GM19239 (cell line): Measurements from ENCODE around the gene SLC37A4.
A peak's percentile ranks its signal among the peaks of the same experiment; 100 is the strongest.
"Not testable (repeated sequence)": the region's sequence is repeated elsewhere in the genome, so short reads cannot be mapped to it uniquely, and the experiment has no call there.

Source experiments
- DNase-seq: peaks from one replicate; pipeline ENCODE4 v3.0.0; 2011; ENCODE audit warnings: low spot score; ENCODE audit not compliant: insufficient read length
- FAIRE-seq: peaks from 2 replicates; lab custom pipeline; 2011; peaks lifted over from hg19 to GRCh38; lab: Jason Lieb, UNC

SLC37A4 gene

GRCh38 chr11:119044708-119045107, 14.0 kb upstream of the SLC37A4 start:
- DNase-seq = no peak
- FAIRE-seq = no peak

GRCh38 chr11:119042927-119043326, 12.2 kb upstream of the SLC37A4 start:
- DNase-seq (no peak), FAIRE-seq (no peak)

DNA sequence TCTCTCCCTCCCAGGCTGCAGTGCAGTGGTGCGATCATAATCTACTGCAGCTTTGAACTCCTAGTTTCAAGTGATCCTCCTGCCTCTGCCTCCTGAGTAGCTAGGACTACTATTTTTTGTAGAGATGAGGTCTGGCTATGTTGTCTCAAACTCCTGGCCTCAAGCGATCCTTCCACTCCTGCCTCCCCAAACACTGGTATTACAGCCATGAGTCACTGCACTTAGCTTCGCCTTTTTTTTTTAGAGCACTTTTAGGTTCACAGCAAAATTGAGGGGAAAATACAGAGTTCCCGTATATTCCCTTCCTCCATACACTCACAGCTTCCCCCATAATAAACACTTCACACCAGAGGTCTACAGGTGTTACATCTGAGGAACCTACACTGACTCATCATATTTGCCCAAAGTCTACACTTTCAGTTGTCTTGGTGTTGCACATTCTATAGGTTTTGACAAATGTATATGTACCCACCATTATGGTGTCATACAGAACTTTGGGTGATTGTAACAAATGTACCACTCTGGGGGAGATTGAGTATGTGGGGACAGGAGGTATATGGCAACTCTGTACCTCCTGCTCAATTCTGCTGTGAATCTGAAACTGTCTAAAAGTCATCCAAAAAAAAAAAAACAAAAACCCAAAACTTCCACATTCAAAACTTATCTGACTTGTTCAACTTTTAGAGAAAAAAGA, 11.3 kb upstream of the SLC37A4 start:
- DNase-seq (no peak), FAIRE-seq (no peak)

DNA sequence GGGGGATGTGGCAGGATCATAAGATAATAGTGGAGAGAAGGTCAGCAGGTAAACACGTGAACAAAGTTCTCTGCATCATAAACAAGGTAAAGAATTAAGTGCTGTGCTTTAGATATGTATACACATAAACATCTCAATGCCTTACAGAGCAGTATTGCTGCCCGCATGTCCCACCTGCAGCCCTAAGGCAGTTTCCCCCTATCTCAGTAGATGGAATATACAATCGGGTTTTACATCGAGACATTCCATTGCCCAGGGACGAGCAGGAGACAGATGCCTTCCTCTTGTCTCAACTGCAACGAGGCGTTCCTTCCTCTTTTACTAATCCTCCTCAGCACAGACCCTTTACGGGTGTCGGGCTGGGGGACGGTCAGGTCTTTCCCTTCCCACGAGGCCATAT, 8.8 kb upstream of the SLC37A4 start:
- not testable (repeated sequence) for FAIRE-seq, DNase-seq

DNA sequence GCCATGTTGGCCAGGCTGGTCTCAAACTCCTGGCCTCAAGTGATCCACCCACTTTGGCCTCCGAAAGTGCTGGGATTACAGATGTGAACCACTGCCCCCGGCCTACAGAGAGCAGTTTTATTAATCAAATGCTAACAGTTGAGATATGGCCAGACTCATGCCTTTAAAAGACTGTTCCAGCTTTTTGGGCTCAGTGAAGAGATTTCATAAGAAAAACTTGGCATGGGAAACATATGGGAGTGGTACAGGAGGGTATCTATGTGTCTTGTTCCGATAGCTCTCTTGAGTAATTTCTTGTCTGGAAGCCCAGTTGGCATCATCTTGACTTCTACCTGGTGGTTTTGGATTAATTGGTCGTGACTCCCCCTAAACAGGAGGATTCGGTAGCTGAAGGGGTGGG, 8.2 kb upstream of the SLC37A4 start:
- no peak for FAIRE-seq

DNA sequence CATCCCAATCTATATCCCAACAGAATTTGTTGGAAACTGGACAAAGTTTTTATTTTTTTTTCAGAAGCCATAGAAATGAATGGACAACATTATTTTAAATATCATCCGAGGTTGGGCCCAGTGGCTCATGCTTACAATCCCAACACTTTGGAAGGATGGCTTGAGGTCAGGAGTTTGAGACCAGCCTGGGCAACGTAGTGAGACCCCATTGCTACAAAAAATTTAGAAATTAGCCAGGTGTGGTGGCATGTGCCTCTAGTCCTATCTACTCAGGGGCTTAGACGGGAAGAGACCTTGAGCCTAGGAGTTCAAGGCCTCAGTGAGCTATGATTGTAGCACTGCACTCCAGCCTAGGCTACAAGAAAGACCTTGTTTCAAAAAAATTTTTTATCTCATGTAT, 4.1 kb upstream of the SLC37A4 start:
- no peak for FAIRE-seq

More for the DNA sequence above, 8.2 kb upstream of the SLC37A4 start:
- no peak for DNase-seq

DNA sequence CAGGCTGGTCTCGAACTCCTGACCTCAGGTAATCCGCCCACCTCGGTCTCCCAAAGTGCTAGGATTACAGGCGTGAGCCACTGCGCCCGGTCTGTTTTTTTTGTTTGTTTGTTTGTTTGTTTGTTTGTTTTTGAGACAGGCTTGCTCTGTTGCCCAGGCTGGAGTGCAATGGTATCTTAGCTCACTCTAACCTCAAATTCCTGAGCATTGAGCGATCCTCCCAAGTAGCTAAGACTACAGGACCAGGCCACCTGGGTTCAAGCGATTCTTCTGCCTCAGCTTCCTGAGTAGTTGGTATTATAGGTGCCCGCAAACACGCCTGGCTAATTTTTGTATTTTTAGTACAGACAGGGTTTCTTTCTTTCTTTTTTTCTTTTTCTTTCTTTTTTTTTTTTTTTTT, 2.7 kb upstream of the SLC37A4 start:
- DNase-seq, FAIRE-seq: not testable (repeated sequence)

More for the DNA sequence above, 4.1 kb upstream of the SLC37A4 start:
- no peak for DNase-seq

GRCh38 chr11:119031912-119032280, 1.2 kb upstream of the SLC37A4 start:
- FAIRE-seq = no peak
- DNase-seq = no peak

- no peak for DNase-seq
- FAIRE-seq = peak; percentile 31
Measured at GRCh38 chr11:119030029-119030328, 698 bp downstream of the SLC37A4 start.

DNA sequence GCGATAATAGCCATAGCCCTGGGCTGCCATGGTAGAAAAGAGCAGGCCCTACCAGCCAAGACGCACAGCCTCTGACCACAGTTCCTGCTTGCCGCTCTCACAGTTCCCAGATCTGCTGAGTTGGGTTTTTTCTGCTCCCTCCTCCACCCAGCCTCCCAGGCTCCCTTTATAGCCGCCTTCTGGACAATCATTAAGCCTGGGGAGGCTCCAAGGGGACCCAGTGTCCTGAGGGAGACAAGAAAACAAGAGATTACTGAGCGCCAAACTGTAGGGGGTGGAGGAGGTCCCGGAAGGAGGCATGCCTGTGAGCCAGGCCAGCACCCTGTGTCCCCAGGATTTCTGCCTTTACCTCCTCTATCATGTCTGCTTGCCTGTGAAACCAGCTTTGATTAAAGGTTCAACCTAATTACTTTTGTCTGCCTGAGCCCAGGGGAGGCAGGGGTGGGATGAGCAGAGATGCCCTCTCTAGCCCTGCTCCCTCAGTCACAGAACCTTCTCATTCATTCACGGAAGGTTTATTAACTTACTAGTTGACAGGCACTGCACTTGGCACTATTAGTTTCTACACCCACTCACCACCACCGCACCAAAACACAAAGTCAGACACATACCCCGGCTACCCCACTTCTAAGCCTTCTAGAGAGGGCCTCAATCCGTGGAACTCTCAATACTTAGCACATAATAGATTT, 1.2 kb downstream of the SLC37A4 start:
- DNase-seq (no peak), FAIRE-seq (peak; percentile 21)

- DNase-seq (no peak), FAIRE-seq (no peak)
Measured at GRCh38 chr11:119029069-119029339, 1.7 kb downstream of the SLC37A4 start.

GRCh38 chr11:119028346-119029068, 2.2 kb downstream of the SLC37A4 start:
- FAIRE-seq (no peak), DNase-seq (no peak)

DNA sequence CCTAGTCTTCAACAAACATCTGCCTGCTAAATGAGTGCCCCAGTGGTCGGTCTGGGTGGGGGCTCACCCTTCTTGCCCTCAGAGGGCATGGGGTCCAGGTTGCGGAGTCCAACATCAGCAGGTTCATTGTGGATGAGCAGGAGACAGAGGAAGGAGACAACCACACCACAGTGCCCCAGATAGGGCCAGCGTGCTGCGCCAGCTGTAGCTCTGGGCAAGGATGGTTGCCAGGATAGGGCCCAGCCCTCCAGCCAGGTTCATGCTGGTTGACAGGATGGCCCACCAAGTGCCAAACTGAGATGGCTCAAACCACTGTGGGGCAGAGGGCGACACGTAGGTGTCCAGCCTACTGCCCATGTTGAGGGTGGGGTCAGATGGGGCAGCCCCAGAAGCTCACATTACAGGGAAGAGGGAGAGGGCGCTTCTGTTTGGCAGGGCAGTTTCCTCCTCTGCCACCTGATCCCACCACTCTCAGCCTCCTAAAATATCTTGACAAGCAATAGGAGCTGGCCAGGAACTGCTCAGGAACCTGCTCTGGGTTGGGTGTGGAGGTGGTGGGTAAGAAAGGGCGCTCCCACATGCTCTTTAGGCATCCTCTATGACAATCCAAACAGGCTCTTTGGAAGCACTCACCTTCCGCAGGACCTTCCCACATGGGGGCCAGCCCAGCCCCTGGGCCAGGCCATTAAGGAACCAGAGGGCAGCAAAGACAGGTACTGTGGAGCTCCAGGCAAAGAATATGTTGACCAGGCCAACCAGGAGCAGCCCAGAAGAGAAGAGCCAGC, 2.9 kb downstream of the SLC37A4 start:
- DNase-seq (no peak), FAIRE-seq (no peak)

- FAIRE-seq (no peak), DNase-seq (no peak)
Measured at GRCh38 chr11:119026970-119027369, 3.7 kb downstream of the SLC37A4 start.

- DNase-seq (no peak), FAIRE-seq (no peak)
Measured at GRCh38 chr11:119025978-119026766, 4.5 kb downstream of the SLC37A4 start.

GRCh38 chr11:119025541-119025940, 5.1 kb downstream of the SLC37A4 start:
- no peak for FAIRE-seq
- no peak for DNase-seq

DNA sequence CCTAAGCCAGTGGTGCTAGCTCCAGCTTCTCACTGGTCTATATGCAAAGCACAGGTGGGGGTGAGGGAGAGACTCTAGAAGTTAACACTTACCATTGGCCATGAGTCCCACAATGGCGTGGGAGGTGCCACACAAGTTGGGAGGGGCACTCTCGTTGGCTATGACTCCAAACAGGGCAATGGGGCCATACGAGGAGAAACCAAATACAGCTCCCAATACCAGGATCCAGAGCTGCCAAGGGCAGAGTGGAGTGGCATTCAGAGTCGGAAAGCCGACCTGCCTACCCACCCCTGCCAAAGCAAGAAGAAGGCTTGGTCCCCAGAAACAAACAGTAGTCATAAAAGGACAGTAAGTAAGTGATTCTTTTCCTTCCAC, 5.6 kb downstream of the SLC37A4 start:
- DNase-seq = no peak
- no peak for FAIRE-seq

DNA sequence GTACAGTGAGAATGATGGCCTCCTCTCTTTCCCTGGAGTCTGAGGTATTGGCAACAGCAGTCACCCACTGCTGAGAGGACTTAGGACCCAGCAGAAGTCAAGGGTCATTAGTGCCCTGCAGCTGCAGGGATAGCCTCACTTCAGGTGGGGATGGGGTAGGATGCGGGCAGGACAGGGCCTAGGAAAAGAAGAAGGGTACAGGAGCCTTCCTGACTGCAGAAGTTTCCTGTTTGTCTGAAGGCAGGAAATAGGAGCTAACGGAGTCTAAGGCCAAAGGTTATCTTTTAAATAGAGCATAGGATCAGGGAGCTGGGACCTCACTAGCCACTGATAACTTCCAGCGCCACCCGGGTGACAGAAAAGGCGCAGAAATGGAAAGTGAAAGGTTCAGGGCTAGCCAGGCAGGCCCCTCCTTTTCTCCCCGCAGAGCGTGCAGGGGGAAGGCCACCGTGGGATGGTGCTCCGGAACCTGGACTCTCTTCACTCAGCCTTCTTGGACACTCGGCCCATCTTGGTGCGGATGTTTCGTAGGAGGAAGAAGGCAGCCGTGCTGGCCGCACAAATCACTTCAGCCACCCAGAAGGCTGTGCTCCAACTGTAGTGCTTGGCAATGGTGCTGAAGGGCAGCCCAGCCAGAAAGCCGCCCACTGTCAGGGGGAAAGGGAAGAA, 6.1 kb downstream of the SLC37A4 start:
- DNase-seq (no peak), FAIRE-seq (no peak)

DNA sequence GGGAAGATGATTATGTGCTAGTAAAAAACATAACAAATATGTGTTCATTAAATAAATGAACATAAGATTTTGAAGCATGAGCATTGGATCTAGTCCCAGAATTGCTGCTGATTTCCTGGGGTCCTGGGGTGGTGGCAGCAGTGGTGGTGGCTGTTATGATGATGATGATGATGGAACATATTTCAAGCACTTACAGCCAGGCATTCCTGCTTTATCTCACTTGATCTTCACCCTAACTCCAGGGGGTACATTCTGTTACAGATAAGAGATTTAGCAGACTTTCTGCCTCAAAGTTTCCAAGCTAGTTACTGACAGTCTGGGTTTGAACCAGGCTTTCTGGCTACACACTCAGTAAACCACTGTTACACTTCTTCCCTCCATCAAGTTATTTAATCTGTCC, 6.9 kb downstream of the SLC37A4 start:
- no peak for DNase-seq
- no peak for FAIRE-seq

GRCh38 chr11:119021631-119022030, 9.0 kb downstream of the SLC37A4 start:
- FAIRE-seq (no peak), DNase-seq (no peak)
